NCI-H2227 (cell line): ENCODE data around the gene CEP350.
"Not testable (repeated sequence)": the region's sequence is repeated elsewhere in the genome, so short reads cannot be mapped to it uniquely, and the experiment has no call there.

Experiments used
- DNase-seq: peaks from one replicate; lab custom pipeline; 2025; ENCODE audit not compliant: unreplicated experiment; lab: John Stamatoyannopoulos, UW

Gene CEP350

GRCh38 chr1:180112984-180113647 is 158.5 kb downstream of the CEP350 start:
- DNase-seq = no peak

GRCh38 chr1:180114396-180114945 is 159.9 kb downstream of the CEP350 start:
- DNase-seq = no peak

GRCh38 chr1:180116964-180117763 is 162.6 kb downstream of the CEP350 start:
- no peak for DNase-seq

GRCh38 chr1:180117764-180118116 is 163.1 kb downstream of the CEP350 start:
- DNase-seq = no peak

- no peak for DNase-seq
Observed at GRCh38 chr1:180119837-180120236, 165.2 kb downstream of the CEP350 start.

- DNase-seq = no peak
Observed at GRCh38 chr1:180123463-180123936, 168.9 kb downstream of the CEP350 start.

GRCh38 chr1:180130651-180131050 is 176.0 kb downstream of the CEP350 start:
- DNase-seq = no peak

GRCh38 chr1:180131510-180131909 is 176.9 kb downstream of the CEP350 start:
- no peak for DNase-seq

GRCh38 chr1:180133193-180133592 is 178.6 kb downstream of the CEP350 start:
- DNase-seq = no peak

- not testable (repeated sequence) for DNase-seq
Observed at GRCh38 chr1:180133688-180134087, 179.1 kb downstream of the CEP350 start.

- DNase-seq = no peak
Observed at GRCh38 chr1:180135535-180135934, 180.9 kb downstream of the CEP350 start.

GRCh38 chr1:180136331-180136967 is 181.8 kb downstream of the CEP350 start:
- DNase-seq = no peak

GRCh38 chr1:180136968-180137356 is 182.4 kb downstream of the CEP350 start:
- DNase-seq = no peak

GRCh38 chr1:180137776-180138175 is 183.2 kb downstream of the CEP350 start:
- DNase-seq = no peak

- DNase-seq = no peak
Observed at GRCh38 chr1:180141381-180141934, 186.8 kb downstream of the CEP350 start.

- no peak for DNase-seq
Observed at GRCh38 chr1:180143359-180143758, 188.7 kb downstream of the CEP350 start.

GRCh38 chr1:180144659-180145357 is 190.2 kb downstream of the CEP350 start:
- DNase-seq = no peak

- no peak for DNase-seq
Observed at GRCh38 chr1:180145446-180145845, 190.8 kb downstream of the CEP350 start.

- DNase-seq = no peak
Observed at GRCh38 chr1:180150982-180151381, 196.4 kb downstream of the CEP350 start.

GRCh38 chr1:180151508-180151907 is 196.9 kb downstream of the CEP350 start:
- no peak for DNase-seq

GRCh38 chr1:180152588-180152987 is 198.0 kb downstream of the CEP350 start:
- no peak for DNase-seq
